GM23248 (cell line): ENCODE data around the gene BOD1L2. TPM values are rescaled to one million over a fixed set of nuclear protein-coding genes. Genes with fewer than 3 reads are reported as not detected.

Source experiments
- DNase-seq: peaks from one replicate; pipeline ENCODE4 v3.0.0-alpha.2; 2015
- H2AFZ ChIP-seq: fragments of 200-600 bp; sonication (generic); 2 replicates; pipeline ENCODE4 v1.6.1; 2016; ENCODE audit warnings: antibody characterized with exemption
- H3F3A ChIP-seq: fragments of 200-600 bp; sonication (generic); 2 replicates; pipeline ENCODE4 v1.6.1; 2016; ENCODE audit warnings: mild to moderate bottlenecking, antibody characterized with exemption, mixed run types; ENCODE audit not compliant: insufficient read depth
- H3K27ac ChIP-seq: fragments of 200-600 bp; sonication (generic); 2 replicates; pipeline ENCODE4 v1.5.1; 2016; ENCODE audit warnings: mild to moderate bottlenecking
- H3K27me3 ChIP-seq: fragments of 200-600 bp; sonication (generic); replicated peaks from 2 replicates; pipeline ENCODE4 v1.6.1; 2016; ENCODE audit warnings: mild to moderate bottlenecking; ENCODE audit not compliant: insufficient read depth
- H3K36me3 ChIP-seq: fragments of 200-600 bp; sonication (generic); 2 replicates; pipeline ENCODE4 v1.6.1; 2016; ENCODE audit warnings: low read depth, mild to moderate bottlenecking
- H3K4me1 ChIP-seq: fragments of 200-600 bp; sonication (generic); 2 replicates; pipeline ENCODE4 v1.6.1; 2016; ENCODE audit warnings: mild to moderate bottlenecking; ENCODE audit not compliant: insufficient read depth
- H3K4me2 ChIP-seq: fragments of 200-600 bp; sonication (generic); one replicate; pipeline ENCODE4 v1.6.1; 2016; ENCODE audit warnings: mild to moderate bottlenecking; ENCODE audit not compliant: unreplicated experiment
- H3K4me3 ChIP-seq: fragments of 200-600 bp; sonication (generic); 2 replicates; pipeline ENCODE4 v1.5.1; 2016; ENCODE audit warnings: mild to moderate bottlenecking
- H3K79me2 ChIP-seq: fragments of 200-600 bp; sonication (generic); 2 replicates; pipeline ENCODE4 v1.6.1; 2016; ENCODE audit warnings: mild to moderate bottlenecking; ENCODE audit not compliant: insufficient read depth
- H3K9ac ChIP-seq: fragments of 200-600 bp; sonication (generic); 2 replicates; pipeline ENCODE4 v1.6.1; 2016; ENCODE audit warnings: mild to moderate bottlenecking
- H3K9me2 ChIP-seq: fragments of 200-600 bp; sonication (generic); 2 replicates; pipeline ENCODE4 v1.6.1; 2016; ENCODE audit warnings: mixed run types, mild to moderate bottlenecking, moderate library complexity; ENCODE audit not compliant: insufficient read depth
- H3K9me3 ChIP-seq: fragments of 200-600 bp; sonication (generic); one replicate; pipeline ENCODE4 v1.6.1; 2017; ENCODE audit warnings: low read depth
- H4K20me1 ChIP-seq: fragments of 200-600 bp; sonication (generic); 2 replicates; pipeline ENCODE4 v1.6.0; 2016; ENCODE audit not compliant: insufficient read depth
- EZH2 ChIP-seq: fragments of 200-600 bp; sonication (generic); IDR thresholded peaks from 2 replicates; pipeline ENCODE4 v1.6.1; 2018; ENCODE audit warnings: antibody characterized with exemption, mild to moderate bottlenecking; ENCODE audit not compliant: insufficient read depth, poor library complexity, severe bottlenecking
- EZH2phosphoT487 ChIP-seq: fragments of 200-600 bp; sonication (generic); IDR thresholded peaks from 2 replicates; pipeline ENCODE4 v1.6.1; 2018; ENCODE audit warnings: antibody characterized with exemption, moderate library complexity, mild to moderate bottlenecking, low read depth; ENCODE audit not compliant: insufficient read depth
- WGBS, 2 experiments: methylation state at CpG; one replicate each; pipeline ENCODE4 v1.1.6; 2015 to 2017; ENCODE audit warnings: low lambda C conversion rate in 2 of 2, low coverage in 1 of 2; ENCODE audit errors: missing lambda C conversion rate in 2 of 2; 5-methylcytosine and 5-hydroxymethylcytosine counted together
- in situ Hi-C: fragments of 300-500 bp; cut with MboI; formaldehyde crosslinking; loops from 2 replicates; pipeline ENCODE4 v1.15.0; 2020
- polyA plus RNA-seq: library from polyadenylated mRNA; unstranded; fragments of >200 nt; fragmentation: Nextera tagmentation; extraction: Ambion mirVana; gene quantifications from 2 replicates; pipeline ENCODE4 v1.2.1, GENCODE V29; 2016
- total RNA-seq: library from RNA; depleted of rRNA; stranded (reverse); fragments of >200 nt; shearing (Covaris generic); gene quantifications from 2 replicates; pipeline ENCODE4 v1.2.3, GENCODE V29; 2014; rRNA removed

BOD1L2 gene
- total and polyA plus RNA-seq, 2 experiments from 2014 or later, result not detected

- H3K9ac ChIP-seq, result no peak overlapping the region
- H3K27ac ChIP-seq, result no peak overlapping the region
- H3K36me3 ChIP-seq, result no peaks in the 10 kb centered on the region
- H4K20me1 ChIP-seq, result no peaks in the 10 kb centered on the region
- no peak for DNase-seq
- H3K79me2 ChIP-seq, result no peaks in the 10 kb centered on the region
- no peaks in the 10 kb centered on the region for H3K27me3 ChIP-seq
- no peaks in the 10 kb centered on the region for H3K9me3 ChIP-seq
- H3K4me2 ChIP-seq, result no peak overlapping the region
- no peak overlapping the region for H3K4me3 ChIP-seq
- no peaks in the 10 kb centered on the region for H3K9me2 ChIP-seq
- whole genome bisulfite sequencing, 2 experiments, result 13 to 15% methylated on average over 3 of the region's 3 CpGs
- in situ Hi-C loops, result no loop called here
- H2AFZ ChIP-seq, result no peak overlapping the region
- H3K4me1 ChIP-seq, result no peaks in the 10 kb centered on the region
- no peaks in the 10 kb centered on the region for H3F3A ChIP-seq
- TF ChIP-seq EZH2 (no peak), EZH2phosphoT487 (no peak)
Observed at GRCh38 chr18:57194070-57194469, 47.2 kb downstream of the BOD1L2 start.

- no peaks in the 10 kb centered on the region for H3F3A ChIP-seq
- no peak for TF ChIP-seq EZH2phosphoT487
- TF ChIP-seq EZH2, result no peak
- 11 to 20% methylated on average over 3 of the region's 3 CpGs for WGBS, 2 experiments
- no peak overlapping the region for H3K9ac ChIP-seq
- H3K4me1 ChIP-seq, result no peaks in the 10 kb centered on the region
- no peak for DNase-seq
- no peaks in the 10 kb centered on the region for H3K9me2 ChIP-seq
- no peak overlapping the region for H3K4me2 ChIP-seq
- H3K9me3 ChIP-seq, result no peaks in the 10 kb centered on the region
- in situ Hi-C loops, result no loop called here
- H3K79me2 ChIP-seq, result no peaks in the 10 kb centered on the region
- H3K27ac ChIP-seq, result no peak overlapping the region
- no peaks in the 10 kb centered on the region for H3K36me3 ChIP-seq
- no peaks in the 10 kb centered on the region for H3K27me3 ChIP-seq
- no peak overlapping the region for H2AFZ ChIP-seq
- no peak overlapping the region for H3K4me3 ChIP-seq
- no peaks in the 10 kb centered on the region for H4K20me1 ChIP-seq
Observed at GRCh38 chr18:57194622-57195021, 47.7 kb downstream of the BOD1L2 start.

GRCh38 chr18:57195341-57195740 is 48.5 kb downstream of the BOD1L2 start:
- Histone ChIP-seq H4K20me1 (no peaks in the 10 kb centered on the region), H3K4me3 (no peak overlapping the region), H3K79me2 (no peaks in the 10 kb centered on the region), H3K9me2 (no peaks in the 10 kb centered on the region), H3K9ac (no peak overlapping the region), H3K27ac (no peak overlapping the region), H3K27me3 (no peaks in the 10 kb centered on the region), H3K36me3 (no peaks in the 10 kb centered on the region), H2AFZ (no peak overlapping the region), H3K9me3 (no peaks in the 10 kb centered on the region), H3F3A (no peaks in the 10 kb centered on the region), H3K4me2 (no peak overlapping the region), H3K4me1 (no peaks in the 10 kb centered on the region)
- in situ Hi-C loops, result no loop called here
- DNase-seq, result no peak
- WGBS, 2 experiments, result 5 to 10% methylated on average over 1 of the region's 1 CpG
- TF ChIP-seq EZH2, result no peak
- TF ChIP-seq EZH2phosphoT487, result no peak

GRCh38 chr18:57197261-57197660 is 50.4 kb downstream of the BOD1L2 start:
- in situ Hi-C loops, result no loop called here
- 0% methylated on average over 1 of the region's 1 CpG for WGBS, 2 experiments
- no peaks in the 10 kb centered on the region for H3K36me3 ChIP-seq
- DNase-seq, result no peak
- H3K27me3 ChIP-seq, result no peaks in the 10 kb centered on the region
- H3K4me1 ChIP-seq, result no peaks in the 10 kb centered on the region
- no peaks in the 10 kb centered on the region for H3F3A ChIP-seq
- H3K79me2 ChIP-seq, result no peaks in the 10 kb centered on the region
- no peak overlapping the region for H3K27ac ChIP-seq
- no peaks in the 10 kb centered on the region for H4K20me1 ChIP-seq
- H2AFZ ChIP-seq, result no peak overlapping the region
- no peak overlapping the region for H3K4me2 ChIP-seq
- H3K9ac ChIP-seq, result no peak overlapping the region
- TF ChIP-seq EZH2phosphoT487 (no peak), EZH2 (no peak)
- no peaks in the 10 kb centered on the region for H3K9me3 ChIP-seq
- no peak overlapping the region for H3K4me3 ChIP-seq
- H3K9me2 ChIP-seq, result no peaks in the 10 kb centered on the region

- Histone ChIP-seq H3K36me3 (no peaks in the 10 kb centered on the region), H3K79me2 (no peaks in the 10 kb centered on the region), H3K9me3 (no peaks in the 10 kb centered on the region), H3F3A (no peaks in the 10 kb centered on the region), H3K9me2 (no peaks in the 10 kb centered on the region), H3K9ac (no peak overlapping the region), H3K27ac (no peak overlapping the region), H3K4me3 (no peak overlapping the region), H3K27me3 (no peaks in the 10 kb centered on the region), H3K4me2 (no peak overlapping the region), H4K20me1 (no peaks in the 10 kb centered on the region), H2AFZ (no peak overlapping the region), H3K4me1 (no peaks in the 10 kb centered on the region)
- 0 to 10% methylated on average over 1 of the region's 1 CpG for WGBS, 2 experiments
- in situ Hi-C loops, result no loop called here
- no peak for DNase-seq
- TF ChIP-seq EZH2, result no peak
- TF ChIP-seq EZH2phosphoT487, result no peak
Observed at GRCh38 chr18:57198073-57198472, 51.2 kb downstream of the BOD1L2 start.

Other genes starting within 250 kb of the BOD1L2 start
- gene ST8SIA3, start 205.5 kb downstream of the BOD1L2 start, total RNA-seq, result not detected in 2 replicates
- not detected in 2 replicates for gene ST8SIA3, start 205.5 kb downstream of the BOD1L2 start, polyA plus RNA-seq